ENCODE data around the gene SRGAP1. TPM values are rescaled to one million over a fixed set of nuclear protein-coding genes. Genes with fewer than 3 reads are reported as not detected.

SRGAP1 gene
- total RNA-seq, 3 donors from 2014 or later, result 12.2 to 23.9 (median 15.9) TPM

DNA sequence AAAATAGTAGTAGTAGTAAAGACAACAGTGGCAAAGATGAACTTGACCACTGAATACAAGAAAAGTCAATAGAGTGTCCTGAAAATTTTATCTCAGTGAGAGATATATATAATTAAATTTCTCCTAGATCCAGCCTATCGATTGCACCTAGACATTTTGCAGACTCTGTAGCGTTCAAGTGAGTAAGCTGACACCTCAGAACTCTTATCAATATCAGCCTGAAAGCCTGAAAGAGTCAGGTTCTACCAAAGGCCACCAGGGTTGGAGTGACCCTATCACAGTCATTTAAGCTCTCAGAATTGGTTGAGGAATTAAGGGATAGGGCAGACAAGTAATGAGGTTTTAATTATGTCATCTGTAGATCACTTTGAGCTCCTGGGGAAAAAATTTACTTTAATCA, 174.6 kb downstream of the SRGAP1 start:
- DNase-seq, result no peak
- H3K4me1 ChIP-seq (ENCODE audit: low read depth), result no peaks in the 10 kb centered on the region
- no peak overlapping the region for H3K4me3 ChIP-seq
- H3K9me3 ChIP-seq, result no peaks in the 10 kb centered on the region
- TF ChIP-seq, protein P1, sequence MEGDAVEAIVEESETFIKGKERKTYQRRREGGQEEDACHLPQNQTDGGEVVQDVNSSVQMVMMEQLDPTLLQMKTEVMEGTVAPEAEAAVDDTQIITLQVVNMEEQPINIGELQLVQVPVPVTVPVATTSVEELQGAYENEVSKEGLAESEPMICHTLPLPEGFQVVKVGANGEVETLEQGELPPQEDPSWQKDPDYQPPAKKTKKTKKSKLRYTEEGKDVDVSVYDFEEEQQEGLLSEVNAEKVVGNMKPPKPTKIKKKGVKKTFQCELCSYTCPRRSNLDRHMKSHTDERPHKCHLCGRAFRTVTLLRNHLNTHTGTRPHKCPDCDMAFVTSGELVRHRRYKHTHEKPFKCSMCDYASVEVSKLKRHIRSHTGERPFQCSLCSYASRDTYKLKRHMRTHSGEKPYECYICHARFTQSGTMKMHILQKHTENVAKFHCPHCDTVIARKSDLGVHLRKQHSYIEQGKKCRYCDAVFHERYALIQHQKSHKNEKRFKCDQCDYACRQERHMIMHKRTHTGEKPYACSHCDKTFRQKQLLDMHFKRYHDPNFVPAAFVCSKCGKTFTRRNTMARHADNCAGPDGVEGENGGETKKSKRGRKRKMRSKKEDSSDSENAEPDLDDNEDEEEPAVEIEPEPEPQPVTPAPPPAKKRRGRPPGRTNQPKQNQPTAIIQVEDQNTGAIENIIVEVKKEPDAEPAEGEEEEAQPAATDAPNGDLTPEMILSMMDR (IDR thresholded peaks at IDR 0.05), result no peak
- no peaks in the 10 kb centered on the region for H3K36me3 ChIP-seq (ENCODE audit: low read depth)
- no peak for ATAC-seq
- intact Hi-C loops (cut with DNase I, micrococcal nuclease), result no loop called here

DNA sequence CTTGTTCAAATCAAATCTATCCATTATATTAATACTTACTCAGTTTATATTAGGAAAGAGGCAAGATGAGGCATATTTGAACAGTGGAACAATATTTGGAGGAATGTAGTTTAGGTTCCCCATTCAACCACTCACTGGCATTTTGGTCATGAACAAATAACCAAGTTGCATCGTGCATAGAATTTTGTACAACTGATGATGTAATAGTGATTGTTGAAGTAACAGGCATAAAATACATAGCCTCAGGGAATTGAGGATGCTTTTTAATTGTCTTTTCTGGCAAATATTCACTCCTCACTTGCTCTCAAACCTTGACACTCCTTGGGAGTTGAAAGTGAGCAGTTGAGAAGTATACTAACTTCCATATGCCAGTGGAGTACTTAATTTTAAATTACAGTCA, 175.2 kb downstream of the SRGAP1 start:
- H3K4me3 ChIP-seq, result no peak overlapping the region
- TF ChIP-seq, protein P1 (IDR thresholded peaks at IDR 0.05), result no peak
- ATAC-seq (no peak), DNase-seq (no peak)
- no peaks in the 10 kb centered on the region for H3K4me1 ChIP-seq (ENCODE audit: low read depth)
- intact Hi-C loops (cut with DNase I, micrococcal nuclease), result no loop called here
- H3K9me3 ChIP-seq, result no peaks in the 10 kb centered on the region
- H3K36me3 ChIP-seq (ENCODE audit: low read depth), result no peaks in the 10 kb centered on the region

DNA sequence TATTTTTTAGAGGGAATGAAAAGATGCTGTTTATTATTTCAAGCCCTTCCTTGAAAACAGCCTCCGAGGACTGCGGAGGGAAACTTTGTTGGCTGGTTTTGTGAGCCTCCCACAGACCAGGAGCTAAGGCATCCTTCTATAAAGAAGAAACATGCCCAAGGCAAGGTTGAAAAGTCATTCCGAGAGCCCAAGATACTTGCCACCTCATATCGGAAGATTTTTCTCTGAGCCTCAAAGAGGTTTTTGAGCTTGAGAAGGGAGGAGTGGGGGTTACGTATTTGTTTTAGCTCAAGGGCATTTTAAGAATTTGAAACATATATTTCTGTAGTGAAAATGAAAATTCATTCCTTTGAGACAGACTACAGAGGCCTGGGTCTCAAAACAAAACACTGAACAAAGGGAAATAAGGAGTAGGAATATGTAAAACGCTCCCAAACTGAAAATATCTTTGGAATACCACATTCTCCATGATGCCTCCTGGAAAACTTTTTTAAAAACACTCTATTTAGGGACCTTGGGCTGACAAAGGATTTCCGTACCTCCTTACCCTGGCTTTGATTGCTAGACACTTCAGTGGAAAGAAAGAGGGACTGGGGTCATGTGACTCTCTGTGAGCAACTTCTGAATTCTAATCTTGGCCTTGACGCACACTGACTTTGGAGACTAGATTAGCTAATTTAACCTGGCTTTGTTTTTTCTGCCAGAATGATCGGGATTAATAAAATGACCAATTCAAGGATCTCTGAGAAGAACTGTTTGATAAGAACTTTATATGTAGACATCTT, 180.9 kb downstream of the SRGAP1 start:
- intact Hi-C loops (cut with DNase I, micrococcal nuclease), result no loop called here
- TF ChIP-seq, protein P1 (IDR thresholded peaks at IDR 0.05), result no peak

DNA sequence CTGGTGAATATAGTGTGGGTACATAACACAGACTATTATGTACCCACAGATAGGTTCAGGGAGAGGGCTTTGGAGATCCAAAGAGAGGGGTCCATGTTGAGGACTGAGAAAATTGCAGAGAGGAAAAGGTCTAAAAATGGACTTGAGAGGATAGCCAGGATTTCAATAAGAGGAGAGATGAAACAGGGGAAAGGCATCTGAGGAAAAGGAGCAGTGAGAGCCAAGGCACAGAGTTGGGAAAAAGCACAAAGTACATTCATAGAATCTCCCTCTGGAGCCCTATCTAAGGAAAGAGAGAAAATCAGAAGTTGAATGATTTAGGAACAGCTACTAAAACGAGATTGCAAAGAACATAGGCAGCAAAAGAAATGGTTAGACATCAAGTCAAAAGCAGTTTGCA, 182.8 kb downstream of the SRGAP1 start:
- no peak for ATAC-seq
- Histone ChIP-seq H3K4me3 (no peak overlapping the region), H3K9me3 (no peaks in the 10 kb centered on the region), H3K36me3 (ENCODE audit: low read depth) (no peaks in the 10 kb centered on the region), H3K4me1 (ENCODE audit: low read depth) (no peaks in the 10 kb centered on the region)
- intact Hi-C loops (cut with DNase I, micrococcal nuclease), result no loop called here
- no peak for DNase-seq
- TF ChIP-seq, protein P1 (IDR thresholded peaks at IDR 0.05), result no peak

More for the DNA sequence above, 180.9 kb downstream of the SRGAP1 start:
- Histone ChIP-seq H3K9me3 (no peaks in the 10 kb centered on the region), H3K36me3 (ENCODE audit: low read depth) (no peaks in the 10 kb centered on the region), H3K4me1 (ENCODE audit: low read depth) (no peaks in the 10 kb centered on the region), H3K4me3 (no peak overlapping the region)
- ATAC-seq (no peak), DNase-seq (no peak)

DNA sequence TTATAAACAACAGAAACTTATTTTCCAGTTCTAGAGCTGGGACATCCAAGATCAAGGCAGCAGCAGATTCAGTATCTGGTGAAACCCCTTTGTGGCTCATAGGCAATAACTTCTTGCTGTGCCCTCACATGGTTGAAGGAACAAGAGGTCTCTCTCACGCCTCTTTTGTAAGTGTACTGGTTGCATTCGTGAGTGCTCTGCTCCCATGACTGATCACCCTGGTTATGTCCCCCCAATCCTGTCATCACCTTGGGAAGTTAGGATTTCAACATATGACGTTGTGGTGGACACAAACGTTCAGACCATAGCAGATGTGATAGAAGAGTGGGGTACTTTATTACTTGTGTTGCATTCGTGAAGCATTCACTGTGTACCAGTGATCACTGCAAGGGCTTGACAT, 184.0 kb downstream of the SRGAP1 start:
- Histone ChIP-seq H3K9me3 (no peaks in the 10 kb centered on the region), H3K4me1 (ENCODE audit: low read depth) (no peaks in the 10 kb centered on the region), H3K36me3 (ENCODE audit: low read depth) (no peaks in the 10 kb centered on the region), H3K4me3 (no peak overlapping the region)
- DNase-seq, result no peak
- TF ChIP-seq, protein P1 (IDR thresholded peaks at IDR 0.05), result no peak
- intact Hi-C loops (cut with DNase I, micrococcal nuclease), result no loop called here
- no peak for ATAC-seq

Data from mucosa of descending colon (tissue), 3 donors.